DMS53 treated with DMSO at 0.1 percent for 48 hours (cell line): ENCODE measurements around the gene EVA1A.
"Not testable (repeated sequence)": the region's sequence is repeated elsewhere in the genome, so short reads cannot be mapped to it uniquely, and the experiment has no call there.

Experiments used
- DNase-seq: peaks from one replicate; lab custom pipeline; 2025; ENCODE audit not compliant: unreplicated experiment; lab: John Stamatoyannopoulos, UW

Gene EVA1A

DNA sequence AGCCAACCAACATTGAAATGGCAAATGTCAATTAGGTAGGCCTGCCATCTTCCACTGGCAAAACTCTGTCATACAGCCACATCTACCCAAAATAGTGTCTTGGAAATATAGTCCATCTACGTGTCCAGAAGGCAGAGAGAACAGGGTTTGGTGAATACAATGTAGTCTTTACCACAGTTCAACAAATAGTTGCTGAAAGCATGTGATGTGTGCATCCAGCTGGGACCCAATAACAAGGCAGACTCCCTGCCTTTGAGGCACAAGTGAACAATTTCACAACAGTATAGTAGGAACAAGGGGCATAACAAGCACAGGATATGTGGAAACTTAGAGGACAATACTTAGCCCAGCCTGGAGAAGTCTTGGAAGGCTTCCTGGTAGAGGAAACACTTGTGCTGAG, 72.6 kb downstream of the EVA1A start:
- no peak for DNase-seq

DNA sequence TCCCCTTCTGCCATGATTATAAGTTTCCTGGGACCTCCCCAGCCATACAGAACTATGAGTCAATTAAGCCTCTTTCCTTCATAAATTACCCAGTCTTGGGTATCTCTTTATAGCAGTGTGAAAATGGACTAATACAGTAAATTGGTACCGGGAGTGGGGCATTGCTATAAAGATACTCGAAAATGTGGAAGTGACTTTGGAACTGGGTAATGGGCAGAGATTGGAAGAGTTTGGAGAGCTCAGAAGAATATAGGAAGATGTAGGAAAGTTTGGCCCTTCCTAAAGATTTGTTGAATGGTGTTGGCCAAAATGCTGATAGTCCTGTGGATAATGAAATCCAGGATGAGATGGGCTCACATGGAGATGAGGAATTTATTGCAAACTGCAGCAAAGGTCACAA, 74.0 kb downstream of the EVA1A start:
- not testable (repeated sequence) for DNase-seq

DNA sequence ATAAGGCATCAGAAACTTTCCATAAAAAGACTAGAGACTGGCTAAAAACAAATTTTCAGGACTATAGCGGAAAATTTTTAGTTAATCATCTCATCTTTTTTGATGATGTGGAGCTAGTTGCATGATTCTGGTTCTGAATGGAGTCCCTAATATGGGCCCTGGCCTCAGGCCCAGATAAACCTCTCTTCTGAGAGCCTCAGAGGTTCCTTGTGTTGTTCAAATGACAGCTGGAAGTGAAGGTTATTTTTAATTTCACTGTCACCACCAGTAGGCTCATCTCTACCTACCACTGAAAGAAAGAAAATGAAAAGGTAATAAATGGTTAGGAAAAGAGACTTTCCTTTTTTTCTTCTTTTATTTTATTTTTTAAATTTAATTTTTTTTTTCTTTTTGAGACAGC, 75.9 kb downstream of the EVA1A start:
- no peak for DNase-seq

DNA sequence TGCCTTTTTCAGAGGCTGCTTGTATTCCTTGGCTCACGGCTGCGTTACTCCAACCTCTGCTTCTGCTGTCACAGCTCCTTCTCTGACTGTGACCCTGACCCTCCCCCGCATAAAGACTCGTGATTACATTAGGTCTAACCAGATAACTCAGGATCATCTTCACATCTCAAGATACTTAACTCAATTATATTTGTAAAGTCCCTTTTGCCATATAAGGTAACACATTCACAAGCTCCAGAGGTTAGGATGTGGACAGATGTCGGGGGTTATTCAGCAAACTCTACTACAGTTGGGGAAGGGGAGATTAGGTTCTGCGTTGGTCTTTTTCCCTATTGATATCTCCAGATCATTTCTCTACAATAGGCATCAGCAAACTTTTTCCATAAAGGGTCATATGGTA, 76.9 kb downstream of the EVA1A start:
- DNase-seq = no peak

DNA sequence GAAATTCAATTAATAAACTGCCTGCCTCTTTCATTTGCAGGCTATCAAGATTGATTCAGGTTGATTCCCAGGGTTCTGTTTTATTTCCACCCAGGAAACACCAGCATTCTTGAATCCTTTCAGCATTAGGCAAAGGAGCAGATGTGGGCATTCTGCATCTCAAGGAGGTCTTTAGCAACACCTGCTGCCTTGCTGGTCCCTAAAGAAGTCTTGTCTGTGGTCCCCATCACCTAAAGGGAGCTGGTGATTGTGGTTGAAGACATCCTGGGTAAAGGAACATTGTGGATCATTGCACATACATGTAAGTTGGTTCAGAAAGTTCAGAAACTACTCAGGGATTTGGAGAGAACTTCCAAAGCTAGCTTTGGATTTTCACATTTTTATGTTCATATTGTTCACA, 78.3 kb downstream of the EVA1A start:
- DNase-seq = no peak

DNA sequence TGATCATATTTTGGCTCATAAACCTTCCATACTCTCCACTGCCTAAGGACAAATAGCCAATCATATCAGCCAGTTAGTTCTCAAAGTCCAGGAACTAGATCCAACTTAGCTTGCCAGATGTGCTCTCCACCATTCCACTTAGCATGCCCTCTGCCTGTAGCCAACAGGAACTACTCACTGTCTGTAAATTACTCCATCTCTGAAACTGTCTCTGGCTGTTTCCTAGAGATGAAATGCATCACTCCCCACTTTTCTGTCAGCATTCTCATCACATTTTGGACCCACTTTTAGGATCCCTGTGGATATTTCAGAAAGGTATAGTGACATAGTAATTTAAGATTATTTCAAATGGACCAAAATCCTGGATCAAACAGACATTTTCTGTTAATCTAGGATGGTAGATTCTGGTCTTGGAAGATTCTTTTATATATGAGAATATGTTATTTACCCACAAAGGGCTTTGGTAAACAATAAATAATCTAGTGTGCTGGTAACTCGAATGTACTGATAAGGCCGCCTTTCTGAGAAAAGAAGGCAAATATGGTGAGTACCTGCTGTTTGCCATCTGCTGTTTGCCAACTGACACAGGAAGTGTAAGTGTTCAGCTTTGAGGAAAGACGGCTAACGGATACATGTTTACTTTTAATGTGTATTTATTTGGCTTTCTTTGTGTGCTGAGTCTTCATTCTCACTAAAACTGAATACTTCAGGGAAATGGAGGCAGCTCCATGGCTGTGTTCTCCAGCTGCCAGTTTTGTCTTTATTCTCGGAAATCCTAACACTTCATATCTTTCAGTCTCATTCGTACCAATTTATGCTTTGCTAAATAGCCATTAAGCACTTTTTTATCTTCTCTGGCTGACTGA, 79.5 kb downstream of the EVA1A start:
- DNase-seq = peak; percentile 94

DNA sequence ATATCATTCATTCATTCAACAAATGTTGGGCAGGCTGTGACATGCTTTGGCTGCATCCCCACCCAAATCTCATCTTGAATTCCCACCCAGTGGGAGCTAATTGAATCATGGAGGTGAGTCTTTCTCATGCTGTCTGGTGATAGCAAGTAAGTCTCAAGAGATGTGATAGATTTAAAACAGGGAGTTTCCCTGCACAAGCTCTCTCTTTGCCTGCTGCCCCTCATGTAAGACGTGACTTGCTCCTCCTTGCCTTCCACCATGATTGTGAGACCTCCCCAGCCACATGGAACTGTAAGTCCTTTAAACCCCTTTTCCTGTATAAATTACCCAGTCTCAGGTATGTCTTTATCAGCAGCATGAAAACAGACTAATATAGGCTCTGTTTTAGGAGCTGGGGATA, 83.0 kb downstream of the EVA1A start:
- not testable (repeated sequence) for DNase-seq

DNA sequence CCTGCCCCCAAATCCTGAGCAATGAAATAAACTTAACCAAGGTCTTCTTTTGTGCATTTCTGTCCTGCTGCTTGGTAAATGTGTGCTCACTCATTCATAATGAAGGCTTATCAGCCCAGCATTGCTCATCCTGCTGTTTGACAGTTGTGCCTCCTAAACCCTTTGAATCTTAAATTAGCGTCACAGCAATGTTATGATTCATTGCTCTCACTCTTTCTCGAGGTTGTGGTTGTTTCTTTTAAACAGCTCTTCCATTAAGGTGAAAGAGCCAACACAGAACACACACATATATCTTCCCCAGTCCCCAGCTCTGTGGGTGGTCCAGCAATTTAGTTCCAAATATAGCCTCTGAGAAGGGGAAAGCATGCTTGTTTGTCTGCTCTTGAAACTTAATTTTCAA, 84.0 kb downstream of the EVA1A start:
- DNase-seq = no peak

DNA sequence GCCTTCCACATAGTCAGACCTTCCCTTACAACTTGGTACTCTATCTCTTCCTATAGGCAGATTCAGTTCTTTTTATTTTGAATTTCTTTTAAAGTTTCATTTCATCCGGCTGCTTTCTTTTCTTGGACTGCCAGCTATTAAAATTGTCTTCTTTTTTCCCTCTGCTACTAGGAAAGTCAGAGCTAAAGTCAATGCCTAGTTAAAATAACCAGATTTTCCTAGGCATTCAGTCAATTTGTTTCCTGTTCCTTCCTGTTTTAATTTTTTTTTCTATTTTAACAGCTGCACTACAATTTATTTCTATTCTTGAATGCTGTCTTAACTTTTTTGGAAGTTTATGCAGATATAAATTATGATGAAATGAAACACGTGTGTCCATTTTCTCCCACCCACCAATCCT, 84.8 kb downstream of the EVA1A start:
- no peak for DNase-seq

DNA sequence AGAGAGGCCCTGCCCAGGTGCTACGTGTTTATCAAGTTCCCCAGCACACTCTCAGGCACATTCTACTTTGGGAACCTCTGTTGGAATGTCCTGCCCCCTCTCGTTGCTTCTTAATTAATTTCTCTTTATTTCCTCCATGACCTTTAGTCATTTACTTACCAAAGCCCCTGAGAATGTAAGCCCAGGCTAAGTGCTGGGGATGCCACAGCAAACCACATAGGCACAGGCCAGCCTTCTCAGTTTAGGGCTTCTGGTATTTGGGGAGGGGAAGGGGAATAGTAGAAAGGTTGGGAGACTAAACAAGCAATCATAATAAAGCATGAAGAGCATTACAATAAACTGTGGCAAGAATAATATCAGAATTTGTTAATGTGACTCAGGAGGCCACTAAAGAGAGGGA, 85.7 kb downstream of the EVA1A start:
- DNase-seq = no peak

DNA sequence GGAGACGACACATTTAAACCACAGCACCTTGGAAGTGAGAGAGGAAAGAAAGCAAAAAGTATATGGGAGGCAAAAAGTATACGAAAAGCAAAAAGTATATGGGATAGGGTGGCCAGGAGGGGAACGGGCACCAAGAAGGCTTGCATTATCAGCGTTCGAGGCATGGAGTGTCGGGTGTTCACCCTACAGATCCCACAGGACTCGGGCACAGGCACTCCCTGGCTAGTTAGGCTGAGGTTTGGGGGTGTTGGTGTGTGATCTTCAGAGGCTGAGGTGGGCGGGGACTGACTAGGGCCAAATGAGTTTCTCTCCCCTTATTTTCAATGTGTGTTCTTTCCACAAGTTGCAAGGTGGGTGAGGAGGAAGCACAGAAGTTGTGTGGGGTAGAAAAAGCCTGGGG, 86.6 kb downstream of the EVA1A start:
- DNase-seq = no peak

DNA sequence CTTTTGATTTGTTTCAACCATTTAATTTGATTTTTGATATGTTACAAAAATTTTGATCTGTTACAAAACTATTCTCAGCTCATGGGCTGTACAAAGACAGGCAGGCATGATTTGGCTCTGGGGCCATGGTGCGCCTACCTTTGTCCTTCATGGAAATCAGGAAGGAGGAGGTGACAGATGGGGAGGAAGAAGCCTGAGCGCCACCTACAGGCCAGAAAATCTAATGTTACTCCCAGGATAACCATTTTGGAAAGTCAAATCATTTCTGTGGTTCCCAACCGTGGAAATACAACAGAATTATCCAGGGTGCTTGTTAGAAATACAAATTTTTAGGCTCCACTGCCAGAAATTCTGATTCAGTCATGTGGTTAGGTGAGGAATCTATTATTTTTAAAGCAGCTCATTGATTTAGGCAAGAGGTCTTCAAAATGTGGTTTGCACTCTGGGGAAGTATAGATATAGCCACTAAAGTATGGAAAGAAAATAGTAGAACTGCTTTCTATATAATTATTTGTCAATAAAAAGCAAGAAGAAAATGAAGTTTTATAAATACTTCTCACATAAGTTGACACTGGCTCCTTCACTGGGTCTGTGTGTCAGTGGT, 93.9 kb downstream of the EVA1A start:
- DNase-seq = peak; percentile 28

DNA sequence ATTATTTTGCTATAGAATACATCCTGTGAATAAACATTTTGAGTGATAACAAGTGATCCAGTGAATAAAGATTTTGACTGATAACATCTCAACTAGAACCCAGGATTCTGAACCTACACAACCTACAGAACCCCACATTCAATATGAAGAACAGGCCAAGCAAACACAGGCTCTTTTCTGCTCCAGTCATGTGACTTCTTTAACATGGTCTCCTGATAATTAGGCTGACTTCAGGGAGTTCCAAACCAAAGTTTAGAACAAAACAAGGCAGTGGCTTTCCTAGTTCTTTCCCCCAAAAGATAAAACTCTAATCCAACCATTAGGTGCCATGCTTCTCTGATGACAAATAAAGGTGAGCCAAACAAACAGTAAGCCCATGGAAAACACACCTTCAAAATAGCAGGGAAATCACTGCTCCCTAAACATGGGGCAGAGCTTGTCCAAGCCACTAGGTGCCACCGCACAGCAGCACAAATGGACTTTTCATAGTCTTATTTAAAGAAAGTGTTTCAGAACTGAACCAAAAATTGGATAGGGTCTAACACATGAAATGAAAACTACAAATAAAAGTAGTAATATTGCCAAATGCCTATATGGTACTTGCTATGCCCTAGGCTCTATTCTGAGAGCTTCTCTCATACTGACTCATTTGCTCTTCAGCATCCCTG, 95.3 kb downstream of the EVA1A start:
- DNase-seq = peak; percentile 16

DNA sequence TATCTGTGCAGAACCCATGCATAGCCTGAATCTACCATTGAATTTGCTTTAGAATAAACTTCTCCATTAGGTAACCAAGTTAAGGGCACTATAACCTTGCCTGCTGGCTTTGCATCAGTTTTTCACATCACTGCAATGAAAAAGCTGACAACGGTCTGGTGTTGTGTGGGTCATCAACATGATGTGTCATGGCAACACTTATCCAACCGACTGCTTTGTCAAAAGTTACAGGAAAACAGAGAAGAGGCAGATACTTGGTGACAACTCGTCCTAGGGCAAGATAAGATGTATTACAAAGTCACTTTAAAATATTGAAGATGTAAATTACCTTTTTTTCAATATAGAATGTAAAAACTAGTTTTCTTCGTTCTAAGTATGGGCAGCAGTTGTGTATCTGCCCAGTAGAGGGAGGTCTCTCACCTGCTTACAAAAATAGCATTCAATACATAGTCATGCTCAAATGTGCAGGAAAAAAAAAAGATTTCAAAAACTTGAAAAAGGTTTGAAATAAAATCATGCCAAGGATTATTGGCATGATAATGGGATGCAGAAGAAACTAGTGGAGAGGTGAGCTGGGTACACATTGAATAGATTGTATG, 96.3 kb downstream of the EVA1A start:
- DNase-seq = peak; percentile 28

DNA sequence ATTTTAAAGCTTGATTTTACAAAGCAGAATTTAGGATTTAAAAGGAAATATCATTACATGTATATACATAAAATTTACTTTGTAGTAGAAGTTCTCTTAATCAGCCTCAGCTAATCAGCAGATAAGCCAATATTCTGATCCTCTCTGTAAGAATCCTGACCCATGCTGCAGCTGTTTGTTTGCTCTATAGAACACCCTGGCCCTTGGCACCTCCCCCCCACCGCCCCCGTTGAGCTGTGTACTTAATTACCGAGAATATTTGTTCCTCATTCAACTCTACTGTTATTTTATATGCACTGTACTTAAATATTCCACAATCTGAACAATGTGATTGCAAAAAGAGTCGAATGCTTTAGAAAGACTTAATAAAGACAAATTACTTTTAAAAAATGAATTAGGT, 98.0 kb downstream of the EVA1A start:
- DNase-seq = no peak

DNA sequence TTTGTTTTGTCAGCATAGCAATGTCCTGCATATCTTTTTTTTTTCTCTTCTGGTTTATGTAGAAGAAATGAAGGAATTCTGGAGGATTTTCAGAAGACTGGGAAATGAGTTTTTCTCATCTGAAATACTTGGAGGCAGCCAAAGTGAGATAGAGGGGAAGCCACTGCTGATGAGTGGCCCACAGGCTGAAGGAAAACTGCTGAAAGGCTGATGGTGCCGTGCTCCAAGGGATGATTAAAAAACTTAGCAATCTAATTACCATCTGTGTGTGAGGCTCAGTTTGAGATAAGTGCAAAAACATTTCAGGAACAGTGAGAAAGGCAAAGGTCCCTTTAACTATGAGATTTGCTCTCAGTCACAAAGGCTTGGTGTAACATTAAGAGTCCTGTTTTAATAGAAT, 98.5 kb downstream of the EVA1A start:
- DNase-seq = no peak

DNA sequence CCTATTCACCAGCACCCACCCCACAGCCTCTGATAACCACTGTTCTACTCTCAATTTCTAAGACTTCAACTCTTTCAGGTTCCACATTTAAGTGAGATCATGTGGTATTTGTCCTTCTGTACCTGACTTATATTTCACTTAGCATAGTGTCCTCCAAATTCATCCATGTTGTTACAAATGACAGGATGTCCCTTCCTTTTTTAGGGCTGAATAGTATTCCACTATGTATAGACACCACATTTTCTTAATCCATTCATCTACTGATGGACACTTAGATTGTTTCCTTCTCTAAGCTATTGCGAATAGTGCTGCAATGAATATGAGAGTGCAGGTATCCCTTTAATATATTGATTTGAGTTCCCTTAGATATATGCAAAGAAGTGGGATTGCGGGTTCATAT, 100.1 kb downstream of the EVA1A start:
- DNase-seq = no peak

DNA sequence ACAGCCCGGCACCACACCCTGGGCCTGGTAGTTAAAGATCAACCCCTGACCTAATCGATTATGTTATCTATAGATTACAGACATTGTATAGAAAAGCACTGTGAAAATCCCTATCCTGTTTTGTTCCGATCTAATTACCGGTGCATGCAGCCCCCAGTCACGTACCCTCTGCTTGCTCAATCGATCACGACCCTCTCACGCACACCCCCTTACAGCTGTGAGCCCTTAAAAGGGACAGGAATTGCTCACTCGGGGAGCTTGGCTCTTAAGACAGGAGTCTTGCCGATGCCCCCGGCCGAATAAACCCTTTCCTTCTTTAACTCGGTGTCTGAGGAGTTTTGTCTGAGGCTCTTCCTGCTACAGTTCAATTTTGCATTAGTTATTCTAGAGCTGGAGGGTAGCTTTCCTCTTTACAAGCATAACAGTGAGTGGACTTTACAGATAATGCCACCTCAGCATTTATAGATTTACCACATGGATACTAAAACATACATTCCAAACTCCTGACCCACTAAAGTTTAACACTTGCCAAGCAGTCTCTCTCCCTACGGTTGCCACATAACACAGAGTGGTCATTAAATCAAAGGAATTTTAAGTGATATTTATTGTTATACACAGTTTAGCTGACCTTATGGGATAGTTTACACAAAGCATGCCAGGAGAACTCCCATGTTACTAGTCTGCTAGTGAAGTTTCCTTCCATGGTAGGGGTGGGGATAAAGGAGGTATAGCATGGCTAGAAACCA, 101.0 kb downstream of the EVA1A start:
- DNase-seq = no peak

DNA sequence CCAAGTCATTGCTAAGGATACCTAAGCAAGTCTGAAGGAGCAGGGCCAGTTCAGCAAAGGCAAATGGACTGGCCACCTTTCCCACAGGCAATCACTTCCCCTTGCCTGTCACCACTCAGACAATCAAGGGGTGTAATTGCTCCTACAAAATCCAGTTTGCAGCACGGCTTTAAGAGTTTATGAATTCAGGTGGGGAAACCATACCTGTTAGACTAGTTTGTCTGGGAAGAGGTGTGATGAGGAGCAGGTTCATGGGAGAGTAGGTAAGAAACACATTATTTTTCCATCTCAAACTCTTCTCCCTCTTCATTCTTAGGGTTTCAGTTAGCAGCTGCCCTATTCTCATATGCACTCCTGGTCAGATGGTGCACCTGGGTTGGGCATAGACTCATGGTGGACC, 102.5 kb downstream of the EVA1A start:
- no peak for DNase-seq

DNA sequence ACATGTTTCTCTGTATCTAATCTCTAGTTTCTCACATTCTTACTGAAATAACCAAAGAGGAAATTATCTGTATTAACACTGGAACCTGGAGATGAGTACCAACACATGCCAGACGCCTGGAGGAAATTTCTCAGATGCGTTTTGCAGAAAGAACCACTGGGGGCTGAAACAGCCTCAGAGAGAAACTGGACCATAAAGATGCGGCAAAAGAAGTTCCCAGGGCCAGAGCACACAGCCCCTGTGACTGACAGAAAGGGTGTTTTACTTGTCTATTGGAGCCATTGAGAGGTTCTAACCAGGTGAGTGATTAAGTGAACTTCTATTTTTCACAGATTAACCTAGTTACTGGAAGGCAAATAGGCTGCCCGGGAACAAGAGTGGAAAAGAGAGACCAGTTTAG, 103.9 kb downstream of the EVA1A start:
- no peak for DNase-seq

DNA sequence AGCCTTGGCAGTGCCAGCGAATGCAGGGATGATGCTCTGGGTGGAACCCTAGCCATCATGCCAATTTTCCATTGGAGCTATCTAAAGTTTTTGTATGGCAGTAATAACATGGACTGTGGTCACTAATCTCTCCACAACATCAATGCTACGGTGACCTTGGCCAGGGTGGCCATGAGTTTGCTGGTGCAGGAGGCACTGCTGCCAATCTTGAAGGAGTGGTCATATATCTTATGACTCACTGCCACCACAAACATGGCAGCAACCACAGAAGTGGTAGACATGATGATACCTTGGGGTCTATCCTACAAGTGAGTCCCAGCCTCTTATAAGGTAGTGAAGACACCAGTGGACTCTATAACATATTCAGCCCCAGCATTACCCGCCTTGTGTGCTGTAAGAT, 104.6 kb downstream of the EVA1A start:
- no peak for DNase-seq
